Mesenchymal stem cell (in vitro differentiated cells and primary cell): ENCODE data around the gene LRRTM4.
A peak's percentile ranks its signal among the peaks of the same experiment; 100 is the strongest.

Experiments used
- DNase-seq: peaks from one replicate; pipeline ENCODE4 v3.0.0-alpha.2; 2013
- H2AFZ ChIP-seq: one replicate; pipeline ENCODE4 v1.6.1; 2013; ENCODE audit warnings: low read depth, mild to moderate bottlenecking, control low read depth, inconsistent platforms, low read length, moderate library complexity
- H2AK5ac ChIP-seq: 2 replicates; pipeline ENCODE4 v1.6.1; 2013; ENCODE audit warnings: low read length, moderate library complexity, mild to moderate bottlenecking, inconsistent platforms; ENCODE audit not compliant: severe bottlenecking
- H2BK120ac ChIP-seq: one replicate; pipeline ENCODE4 v1.6.1; 2013; ENCODE audit warnings: low read depth, mild to moderate bottlenecking, inconsistent platforms, low read length, moderate library complexity
- H2BK12ac ChIP-seq, 2 experiments: one replicate each; pipeline ENCODE4 v1.6.1; 2013; ENCODE audit warnings: inconsistent platforms in 2 of 2, low read length in 2 of 2, mild to moderate bottlenecking in 2 of 2, moderate library complexity in 2 of 2, control low read depth in 1 of 2
- H2BK15ac ChIP-seq: one replicate; pipeline ENCODE4 v1.6.1; 2013; ENCODE audit warnings: mild to moderate bottlenecking, low read depth, inconsistent platforms; ENCODE audit not compliant: poor library complexity, severe bottlenecking
- H2BK5ac ChIP-seq: 2 replicates; pipeline ENCODE4 v1.6.1; 2013; ENCODE audit warnings: low read depth, mild to moderate bottlenecking, low read length, control low read depth, inconsistent platforms; ENCODE audit not compliant: poor library complexity, severe bottlenecking
- H3K14ac ChIP-seq, 2 experiments: one replicate each; pipeline ENCODE4 v1.6.1; 2013; ENCODE audit warnings: inconsistent platforms in 2 of 2, low read length in 2 of 2, control low read depth in 1 of 2, mild to moderate bottlenecking in 1 of 2, moderate library complexity in 1 of 2
- H3K18ac ChIP-seq, 2 experiments: one replicate each; pipeline ENCODE4 v1.6.1; 2013; ENCODE audit warnings: inconsistent platforms in 2 of 2, low read length in 2 of 2, control low read depth in 1 of 2, low read depth in 1 of 2, mild to moderate bottlenecking in 1 of 2
- H3K23ac ChIP-seq, 2 experiments: one replicate each; pipeline ENCODE4 v1.6.1; 2013; ENCODE audit warnings: inconsistent platforms in 2 of 2, low read length in 2 of 2, mild to moderate bottlenecking in 2 of 2, moderate library complexity in 2 of 2, control low read depth in 1 of 2
- H3K27ac ChIP-seq: 2 replicates; pipeline ENCODE4 v1.5.1; 2013; ENCODE audit warnings: mild to moderate bottlenecking, moderate library complexity, low read length, control low read depth, inconsistent platforms; ENCODE audit not compliant: poor library complexity, severe bottlenecking
- H3K27me3 ChIP-seq, 2 experiments: 2 replicates each; pipeline versions ENCODE4 v1.6.1 to v1.7.0; 2013; ENCODE audit warnings: low read length in 2 of 2, mild to moderate bottlenecking in 2 of 2, moderate library complexity in 2 of 2, control low read depth in 1 of 2, inconsistent platforms in 1 of 2; ENCODE audit not compliant: control insufficient read depth in 1 of 2, insufficient read depth in 1 of 2
- H3K36me3 ChIP-seq, 2 experiments: 2 replicates each; pipeline versions ENCODE4 v1.6.1 to v1.7.0; 2013; ENCODE audit warnings: low read length in 2 of 2, control low read depth in 1 of 2, inconsistent platforms in 1 of 2, low read depth in 1 of 2, mild to moderate bottlenecking in 1 of 2; ENCODE audit not compliant: insufficient read depth in 2 of 2, control insufficient read depth in 1 of 2
- H3K4ac ChIP-seq, 2 experiments: one replicate each; pipeline ENCODE4 v1.6.1; 2013; ENCODE audit warnings: inconsistent platforms in 2 of 2, low read length in 2 of 2, mild to moderate bottlenecking in 2 of 2, moderate library complexity in 2 of 2, control low read depth in 1 of 2, low read depth in 1 of 2
- H3K4me1 ChIP-seq: 2 replicates; pipeline ENCODE4 v1.6.1; 2013; ENCODE audit warnings: low read depth, low read length, control low read depth; ENCODE audit not compliant: control insufficient read depth, insufficient read depth
- H3K4me2 ChIP-seq: 2 replicates; pipeline ENCODE4 v1.6.1; 2013; ENCODE audit warnings: low read length, mild to moderate bottlenecking, inconsistent platforms; ENCODE audit not compliant: poor library complexity, severe bottlenecking
- H3K4me3 ChIP-seq, 2 experiments: 2 replicates each; pipeline versions ENCODE4 v1.5.1 to v1.7.0; 2013; ENCODE audit warnings: low read length in 2 of 2, mild to moderate bottlenecking in 2 of 2, control low read depth in 1 of 2, low read depth in 1 of 2; ENCODE audit not compliant: insufficient read depth in 1 of 2
- H3K79me1 ChIP-seq: replicated peaks from 2 replicates; pipeline ENCODE4 v1.6.1; 2013; ENCODE audit warnings: mild to moderate bottlenecking, control low read depth, low read length, inconsistent platforms; ENCODE audit not compliant: poor library complexity, severe bottlenecking
- H3K9ac ChIP-seq: 2 replicates; pipeline ENCODE4 v1.7.0; 2013; ENCODE audit warnings: mild to moderate bottlenecking, low read length, moderate library complexity
- H3K9me3 ChIP-seq: 2 replicates; pipeline ENCODE4 v1.7.0; 2013; ENCODE audit warnings: mild to moderate bottlenecking, low read length; ENCODE audit not compliant: control insufficient read depth
- H4K8ac ChIP-seq: one replicate; pipeline ENCODE4 v1.6.1; 2013; ENCODE audit warnings: inconsistent platforms, mild to moderate bottlenecking, low read length, moderate library complexity
- H4K91ac ChIP-seq: one replicate; pipeline ENCODE4 v1.6.1; 2013; ENCODE audit warnings: mild to moderate bottlenecking, low read length, inconsistent platforms
- WGBS: methylation state at CpG from one replicate; pipeline ENCODE4 v1.1.7; 2013; ENCODE audit warnings: mixed read lengths; 5-methylcytosine and 5-hydroxymethylcytosine counted together

LRRTM4 gene

GRCh38 chr2:77507657-77508056, 14.5 kb downstream of the LRRTM4 start:
- Histone ChIP-seq H3K79me1 (no peaks in the 10 kb centered on the region), H3K9ac (no peak overlapping the region), H3K4me3 (no peak overlapping the region), H2BK5ac (no peak overlapping the region), H4K91ac (no peak overlapping the region), H4K8ac (no peak overlapping the region), H3K27ac (no peak overlapping the region), H2AK5ac (no peak overlapping the region), H2BK12ac (no peak overlapping the region), H3K23ac (no peak overlapping the region), H3K36me3 (no peaks in the 10 kb centered on the region), H3K14ac (no peak overlapping the region), H3K4me2 (no peak overlapping the region), H3K9me3 (no peaks in the 10 kb centered on the region), H2BK120ac (no peak overlapping the region), H3K18ac (no peak overlapping the region), H3K27me3 (no peaks in the 10 kb centered on the region), H2BK15ac (no peak overlapping the region), H3K4me1 (peaks cover 2% of the 10 kb centered on the region), H2AFZ (no peak overlapping the region), H3K4ac (no peak overlapping the region)
- WGBS, result 96% methylated on average over 6 of the region's 6 CpGs
- DNase-seq, result no peak

- Histone ChIP-seq H4K91ac (no peak overlapping the region), H3K27me3 (no peaks in the 10 kb centered on the region), H2BK12ac (no peak overlapping the region), H3K4me2 (no peak overlapping the region), H3K9me3 (no peaks in the 10 kb centered on the region), H2AK5ac (no peak overlapping the region), H3K36me3 (no peaks in the 10 kb centered on the region), H3K14ac (no peak overlapping the region), H3K4me1 (no peaks in the 10 kb centered on the region), H3K18ac (no peak overlapping the region), H3K4me3 (no peak overlapping the region), H3K9ac (no peak overlapping the region), H3K27ac (no peak overlapping the region), H2BK15ac (no peak overlapping the region), H2AFZ (no peak overlapping the region), H2BK120ac (no peak overlapping the region), H3K4ac (no peak overlapping the region), H2BK5ac (no peak overlapping the region), H4K8ac (no peak overlapping the region), H3K23ac (no peak overlapping the region), H3K79me1 (no peaks in the 10 kb centered on the region)
- WGBS, result 98% methylated on average over 7 of the region's 7 CpGs
- DNase-seq, result no peak
Measured at GRCh38 chr2:77488141-77488540, 34.0 kb downstream of the LRRTM4 start.

- H3K27me3 ChIP-seq, result no peaks in the 10 kb centered on the region
- H3K14ac ChIP-seq, result peak overlapping the region in 1 of 2 experiments; percentile 83
- no peak overlapping the region for H3K4me3 ChIP-seq
- H2BK15ac ChIP-seq, result no peak overlapping the region
- no peak overlapping the region for H3K4me2 ChIP-seq
- H3K4ac ChIP-seq, result no peak overlapping the region
- H3K9me3 ChIP-seq, result no peaks in the 10 kb centered on the region
- H2BK5ac ChIP-seq, result no peak overlapping the region
- DNase-seq, result no peak
- no peak overlapping the region for H2BK120ac ChIP-seq
- no peak overlapping the region for H3K23ac ChIP-seq
- no peaks in the 10 kb centered on the region for H3K36me3 ChIP-seq
- no peak overlapping the region for H3K27ac ChIP-seq
- H2AK5ac ChIP-seq, result no peak overlapping the region
- no peaks in the 10 kb centered on the region for H3K79me1 ChIP-seq
- WGBS, result 90% methylated on average over 15 of the region's 15 CpGs
- no peak overlapping the region for H2AFZ ChIP-seq
- H4K8ac ChIP-seq, result no peak overlapping the region
- H4K91ac ChIP-seq, result no peak overlapping the region
- H2BK12ac ChIP-seq, result no peak overlapping the region
- H3K4me1 ChIP-seq, result no peaks in the 10 kb centered on the region
- H3K9ac ChIP-seq, result no peak overlapping the region
- no peak overlapping the region for H3K18ac ChIP-seq
Measured at GRCh38 chr2:77487074-77487803, 34.9 kb downstream of the LRRTM4 start.

- Histone ChIP-seq H3K27ac (no peak overlapping the region), H3K4me1 (no peaks in the 10 kb centered on the region), H3K79me1 (no peaks in the 10 kb centered on the region), H3K4me2 (no peak overlapping the region), H3K4me3 (no peak overlapping the region), H3K36me3 (no peaks in the 10 kb centered on the region), H3K14ac (no peak overlapping the region), H3K27me3 (no peaks in the 10 kb centered on the region), H2BK15ac (no peak overlapping the region), H3K9me3 (no peaks in the 10 kb centered on the region), H2BK5ac (no peak overlapping the region), H2BK120ac (no peak overlapping the region), H2AK5ac (no peak overlapping the region), H4K8ac (no peak overlapping the region), H2AFZ (no peak overlapping the region), H4K91ac (no peak overlapping the region), H3K9ac (no peak overlapping the region), H3K4ac (no peak overlapping the region), H2BK12ac (no peak overlapping the region), H3K18ac (no peak overlapping the region), H3K23ac (no peak overlapping the region)
- DNase-seq, result peak; percentile 83
Measured at GRCh38 chr2:77484026-77484425, 38.1 kb downstream of the LRRTM4 start.
